Endothelial cell of umbilical vein (primary cell): ENCODE data around the gene TSPAN17. TPM values are rescaled to one million over a fixed set of nuclear protein-coding genes. Genes with fewer than 3 reads are reported as not detected.

ENCODE experiments used
- BruUV-seq: library from RNA; stranded (reverse); fragments of 400-500 nt; replicated peaks from 2 replicates; lab custom pipeline; 2021; lab: Mats Ljungman, UMichigan
- CTCF ChIA-PET: fragments of 300-600, 350-600 bp; sonication (Branson Sonifier 250); formaldehyde crosslinking; loops from one replicate; lab custom pipeline; 2021; ENCODE audit warnings: antibody characterized with exemption, inconsistent platforms; lab: Charles Lee
- POLR2A ChIA-PET: fragments of 300-600, 350-600 bp; sonication (Branson Sonifier 250); formaldehyde crosslinking; loops from one replicate; lab custom pipeline; 2021; ENCODE audit warnings: antibody characterized with exemption, inconsistent platforms; lab: Charles Lee
- DNase-seq: peaks from one replicate; pipeline ENCODE4 v3.0.0-alpha.2; 2011; ENCODE audit warnings: low read depth, low spot score
- FAIRE-seq: peaks from 2 replicates; lab custom pipeline; 2011; peaks lifted over from hg19 to GRCh38; lab: Jason Lieb, UNC
- H2AFZ ChIP-seq: 2 replicates; pipeline ENCODE4 v1.6.0; 2012; ENCODE audit warnings: low read depth, low read length, control low read depth, inconsistent platforms
- H3K27ac ChIP-seq: 2 replicates; pipeline ENCODE4 v1.5.1; 2011; ENCODE audit warnings: low read depth, mild to moderate bottlenecking, control low read depth, low read length, moderate library complexity; ENCODE audit not compliant: insufficient read depth
- H3K27me3 ChIP-seq, 2 experiments: 2 replicates each; pipeline versions ENCODE4 v1.6.0 to v1.6.1; 2011; ENCODE audit warnings: low read length in 2 of 2, mixed read lengths in 1 of 2; ENCODE audit not compliant: control insufficient read depth in 2 of 2, insufficient read depth in 2 of 2
- H3K36me3 ChIP-seq, 2 experiments: 2 replicates in 1 of 2; 3 replicates in 1 of 2; pipeline ENCODE4 v1.5.1; 2011; ENCODE audit warnings: low read length in 2 of 2, mild to moderate bottlenecking in 1 of 2, moderate library complexity in 1 of 2; ENCODE audit not compliant: control insufficient read depth in 2 of 2, insufficient read depth in 2 of 2; ENCODE audit errors: extremely low read depth in 1 of 2
- H3K4me1 ChIP-seq: 3 replicates; pipeline ENCODE4 v1.5.1; 2011; ENCODE audit warnings: mild to moderate bottlenecking, low read length; ENCODE audit not compliant: control insufficient read depth, insufficient read depth; ENCODE audit errors: extremely low read depth
- H3K4me2 ChIP-seq: 2 replicates; pipeline ENCODE4 v1.6.1; 2011; ENCODE audit warnings: low read length, control low read depth, mixed read lengths; ENCODE audit not compliant: insufficient read depth
- H3K4me3 ChIP-seq, 3 experiments: fragments of 200-600 bp in 1 of 3; sonication (generic), shearing (Covaris generic) in 1 of 3; replicated peaks in 1 of 3; 2 replicates each; pipeline ENCODE4 v1.5.1; 2011 to 2016; ENCODE audit warnings: control low read depth in 3 of 3, low read length in 3 of 3, mild to moderate bottlenecking in 2 of 3, inconsistent platforms in 1 of 3, low read depth in 1 of 3, moderate library complexity in 1 of 3; ENCODE audit not compliant: insufficient read depth in 1 of 3
- H3K79me2 ChIP-seq: 2 replicates; pipeline ENCODE4 v1.6.0; 2012; ENCODE audit warnings: low read length, inconsistent platforms; ENCODE audit not compliant: control insufficient read depth, insufficient read depth
- H3K9ac ChIP-seq: replicated peaks from 2 replicates; pipeline ENCODE3; 2011; ENCODE audit warnings: low read length, control low read depth; ENCODE audit not compliant: insufficient read depth; ENCODE audit errors: extremely low read depth
- H3K9me1 ChIP-seq: replicated peaks from 3 replicates; pipeline ENCODE4 v1.6.0; 2011; ENCODE audit warnings: mild to moderate bottlenecking, low read length; ENCODE audit not compliant: control insufficient read depth, insufficient read depth; ENCODE audit errors: extremely low read depth
- H3K9me3 ChIP-seq: replicated peaks from 2 replicates; pipeline ENCODE4 v1.5.1; 2012; ENCODE audit warnings: low read length, inconsistent platforms; ENCODE audit not compliant: control insufficient read depth, insufficient read depth
- H4K20me1 ChIP-seq: replicated peaks from 2 replicates; pipeline ENCODE3; 2011; ENCODE audit warnings: mild to moderate bottlenecking, low read length; ENCODE audit not compliant: control insufficient read depth, insufficient read depth; ENCODE audit errors: extremely low read depth
- EZH2 ChIP-seq: IDR thresholded peaks from 2 replicates; pipeline ENCODE4 v1.6.1; 2012; ENCODE audit warnings: borderline replicate concordance, low read depth, mild to moderate bottlenecking, moderate library complexity, low read length, inconsistent platforms; ENCODE audit not compliant: severe bottlenecking
- GATA2 ChIP-seq: IDR thresholded peaks from 2 replicates; pipeline ENCODE4 v1.7.0; 2011; ENCODE audit warnings: low read depth, mild to moderate bottlenecking, moderate library complexity, mixed read lengths, low read length; ENCODE audit not compliant: insufficient read length, insufficient read depth
- JUN ChIP-seq: IDR thresholded peaks from 2 replicates; pipeline ENCODE4 v1.6.1; 2011; ENCODE audit warnings: borderline replicate concordance, low read depth; ENCODE audit not compliant: insufficient read length, insufficient read depth
- MYC ChIP-seq: IDR thresholded peaks from one replicate; pipeline ENCODE4 v1.6.1; 2011; ENCODE audit warnings: mild to moderate bottlenecking, low read depth, low read length
- dilution Hi-C: fragments of 300-500 bp; cut with MboI; formaldehyde crosslinking; loops from one replicate; pipeline ENCODE4 v1.15.0; 2019; ENCODE audit warnings: low sequenced_read_pairs; ENCODE audit not compliant: extremely low pct_ligation_motif_present
- intact Hi-C: fragments of 100-400 bp; cut with micrococcal nuclease; formaldehyde crosslinking; loops from one replicate; pipeline ENCODE4 v1.10.0; 2022
- polyA plus RNA-seq, 4 experiments: library from polyadenylated mRNA; depleted of rRNA in 3 of 4; stranded (reverse) in 3 of 4; unstranded in 1 of 4; fragments of >200 nt; gene quantifications; 2 replicates each; pipeline versions ENCODE4 v1.2.1 to v1.2.3, GENCODE V29; 2011 to 2012; ENCODE audit warnings: missing spikeins in 1 of 4
- total RNA-seq: library from RNA; stranded (reverse); gene quantifications from 2 replicates; pipeline ENCODE4 v1.2.3, GENCODE V29; 2021

Gene TSPAN17
- total and polyA plus RNA-seq, 2 donors (not counting 3 experiments of a cell fraction or from before 2014, with no cell fraction given): 55.9 to 73.3 TPM

GRCh38 chr5:176647843-176648473 lies 674 bp downstream of the TSPAN17 start:
- peak overlapping the region; percentile 0 for H3K27ac ChIP-seq
- H3K9ac ChIP-seq: peak overlapping the region; percentile 62
- DNase-seq (peak; percentile 38), FAIRE-seq (peak; percentile 47)
- ChIA-PET CTCF (interaction anchor here (0.7 to 2.4 kb wide), 6 partner anchors 10 to 918 kb away, joined by 3 to 20 read pairs (median 6); no protein-coding TSS in a partner anchor), POLR2A (interaction anchor here (1.1 to 1.6 kb wide), 2 partner anchors 13 to 73 kb away, joined by 3 read pairs; no protein-coding TSS in a partner anchor)
- intact Hi-C loops: loop anchor here (1.0 to 2.0 kb wide), 5 partner anchors 29 to 260 kb away; partner anchors contain the start of genes HIGD2A, NOP16 and RNF44
- peaks cover 9% of the 10 kb centered on the region for H3K79me2 ChIP-seq
- H3K36me3 ChIP-seq: peaks cover 3 to 4% of the 10 kb centered on the region in 2 experiments
- TF ChIP-seq EZH2: no peak
- peaks cover 12% of the 10 kb centered on the region for H3K4me1 ChIP-seq
- no peaks in the 10 kb centered on the region for H4K20me1 ChIP-seq
- H2AFZ ChIP-seq: peak overlapping the region; percentile 26
- BruUV-seq: TSS peak; percentile 44
- no peaks in the 10 kb centered on the region for H3K9me3 ChIP-seq
- H3K4me3 ChIP-seq: peak overlapping the region; percentile 29 to 51 (median 50)
- H3K9me1 ChIP-seq: no peaks in the 10 kb centered on the region
- peak overlapping the region; percentile 68 for H3K4me2 ChIP-seq
- H3K27me3 ChIP-seq: no peaks in the 10 kb centered on the region
- dilution Hi-C loops: no loop called here

GRCh38 chr5:176648474-176649194 lies 1.4 kb downstream of the TSPAN17 start:
- FAIRE-seq: no peak
- Histone ChIP-seq H4K20me1 (no peaks in the 10 kb centered on the region), H3K4me3 (peak overlapping the region in 2 of 3 experiments; percentile 50 to 51), H3K4me2 (peak overlapping the region; percentile 68), H3K9me1 (no peaks in the 10 kb centered on the region), H3K36me3 (peaks cover 3 to 8% of the 10 kb centered on the region in 2 experiments), H3K9ac (peak overlapping the region; percentile 62), H2AFZ (no peak overlapping the region), H3K79me2 (peaks cover 9% of the 10 kb centered on the region), H3K27ac (no peak overlapping the region), H3K27me3 (no peaks in the 10 kb centered on the region), H3K9me3 (no peaks in the 10 kb centered on the region), H3K4me1 (peaks cover 12% of the 10 kb centered on the region)
- POLR2A ChIA-PET: no interaction called here
- no peak for DNase-seq
- dilution Hi-C loops (no loop called here), intact Hi-C loops (no loop called here)
- no peak for TF ChIP-seq EZH2
- no peak for TF ChIP-seq MYC
- TF ChIP-seq GATA2: no peak
- no peak for TF ChIP-seq JUN
- no TSS peak for BruUV-seq
- CTCF ChIA-PET: interaction anchor here (1.1 to 2.4 kb wide), 2 partner anchors 9 to 12 kb away, joined by 7 to 20 read pairs; no protein-coding TSS in a partner anchor
